AG04450 (cell line): ENCODE data around the gene ONECUT1. TPM values are rescaled to one million over a fixed set of nuclear protein-coding genes. Genes with fewer than 3 reads are reported as not detected.

Experiments
- CTCF ChIA-PET: fragments of 300-600, 350-600 bp; formaldehyde crosslinking; extraction: SDS; loops from one replicate; lab custom pipeline; 2022; ENCODE audit warnings: antibody characterized with exemption, inconsistent platforms; lab: Charles Lee
- POLR2A ChIA-PET: fragments of 350-600 bp; formaldehyde crosslinking; extraction: SDS; loops from one replicate; lab custom pipeline; 2021; ENCODE audit warnings: antibody characterized with exemption, inconsistent platforms; lab: Yijun Ruan, JAX
- DNase-seq: peaks from one replicate; pipeline ENCODE4 v3.0.0-alpha.2; 2011; ENCODE audit warnings: low read depth, low spot score
- H3K27ac ChIP-seq: one replicate; pipeline ENCODE4 v1.5.1; 2012; ENCODE audit warnings: low read depth, low read length, control low read depth
- H3K27me3 ChIP-seq: one replicate; pipeline ENCODE4 v1.6.0; 2012; ENCODE audit warnings: low read length; ENCODE audit not compliant: control insufficient read depth, insufficient read depth
- H3K4me3 ChIP-seq: 2 replicates; pipeline ENCODE4 v1.5.1; 2011; ENCODE audit warnings: mild to moderate bottlenecking, low read depth, low read length, control low read depth
- H3K9me3 ChIP-seq: 2 replicates; pipeline ENCODE4 v1.5.1; 2012; ENCODE audit warnings: low read length; ENCODE audit not compliant: control insufficient read depth, insufficient read depth
- polyA plus RNA-seq: library from polyadenylated mRNA; depleted of rRNA; stranded (reverse); fragments of >200 nt; gene quantifications from 2 replicates; pipeline ENCODE4 v1.2.3, GENCODE V29; 2011
- TF ChIP-seq, protein P1 (sequence below): IDR thresholded peaks from 2 replicates; pipeline ENCODE4 v1.5.1; 2011; ENCODE audit warnings: low read depth, low read length, control low read depth, inconsistent platforms

ONECUT1 gene
- polyA plus RNA-seq, 1 experiment: not detected

DNA sequence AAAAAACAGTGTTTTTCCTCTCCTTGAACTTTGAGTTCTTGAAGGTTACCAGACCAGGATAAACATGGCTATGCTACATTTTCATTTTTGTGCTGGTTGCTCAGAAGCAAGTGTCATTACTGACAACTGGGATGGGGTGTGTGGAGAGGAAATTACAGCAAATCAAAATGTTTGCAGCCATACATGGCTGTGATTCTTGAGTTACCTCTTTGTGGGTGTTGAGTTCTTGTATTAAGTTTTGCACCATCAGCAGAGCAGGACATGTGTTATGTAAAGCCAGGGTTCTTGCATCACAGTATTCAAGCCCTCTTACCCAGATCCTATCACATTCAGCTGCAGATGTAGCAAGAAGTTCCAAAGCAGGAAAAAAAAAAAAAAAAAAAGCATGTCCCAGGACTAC is 57.0 kb downstream of the ONECUT1 start:
- TF ChIP-seq, protein P1, sequence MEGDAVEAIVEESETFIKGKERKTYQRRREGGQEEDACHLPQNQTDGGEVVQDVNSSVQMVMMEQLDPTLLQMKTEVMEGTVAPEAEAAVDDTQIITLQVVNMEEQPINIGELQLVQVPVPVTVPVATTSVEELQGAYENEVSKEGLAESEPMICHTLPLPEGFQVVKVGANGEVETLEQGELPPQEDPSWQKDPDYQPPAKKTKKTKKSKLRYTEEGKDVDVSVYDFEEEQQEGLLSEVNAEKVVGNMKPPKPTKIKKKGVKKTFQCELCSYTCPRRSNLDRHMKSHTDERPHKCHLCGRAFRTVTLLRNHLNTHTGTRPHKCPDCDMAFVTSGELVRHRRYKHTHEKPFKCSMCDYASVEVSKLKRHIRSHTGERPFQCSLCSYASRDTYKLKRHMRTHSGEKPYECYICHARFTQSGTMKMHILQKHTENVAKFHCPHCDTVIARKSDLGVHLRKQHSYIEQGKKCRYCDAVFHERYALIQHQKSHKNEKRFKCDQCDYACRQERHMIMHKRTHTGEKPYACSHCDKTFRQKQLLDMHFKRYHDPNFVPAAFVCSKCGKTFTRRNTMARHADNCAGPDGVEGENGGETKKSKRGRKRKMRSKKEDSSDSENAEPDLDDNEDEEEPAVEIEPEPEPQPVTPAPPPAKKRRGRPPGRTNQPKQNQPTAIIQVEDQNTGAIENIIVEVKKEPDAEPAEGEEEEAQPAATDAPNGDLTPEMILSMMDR: no peak
- DNase-seq: no peak
- no peak overlapping the region for H3K4me3 ChIP-seq
- no peaks in the 10 kb centered on the region for H3K27me3 ChIP-seq
- POLR2A ChIA-PET: no interaction called here
- CTCF ChIA-PET: interaction anchor here (0.5 to 2.3 kb wide), 3 partner anchors 329 to 510 kb away, joined by 3 to 25 read pairs (median 5); no protein-coding TSS in a partner anchor
- H3K27ac ChIP-seq: no peak overlapping the region
- no peaks in the 10 kb centered on the region; the same call in 1 of the 2 replicates for H3K9me3 ChIP-seq

DNA sequence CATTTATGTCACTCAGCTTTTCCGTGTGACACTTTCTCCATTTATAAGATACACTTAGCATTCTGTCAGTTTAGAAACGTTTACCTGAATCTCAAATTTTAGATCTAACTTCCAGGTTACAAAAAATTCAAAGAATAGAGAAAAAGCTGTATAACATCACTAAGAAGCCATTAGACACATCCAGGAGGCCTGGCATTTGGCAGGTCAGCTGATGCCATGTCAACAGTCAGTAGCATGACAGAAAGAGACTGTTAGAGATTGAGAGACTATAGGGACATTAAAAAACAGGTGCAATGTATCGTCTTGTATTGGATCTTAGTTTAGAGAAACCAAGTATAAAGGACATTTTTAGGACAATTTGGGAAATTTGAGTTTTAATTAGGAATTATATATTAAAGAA is 57.6 kb downstream of the ONECUT1 start:
- H3K9me3 ChIP-seq: no peaks in the 10 kb centered on the region; the same call in 1 of the 2 replicates
- H3K27me3 ChIP-seq: no peaks in the 10 kb centered on the region
- no peak overlapping the region for H3K4me3 ChIP-seq
- no peak overlapping the region for H3K27ac ChIP-seq
- ChIA-PET POLR2A (no interaction called here), CTCF (no interaction called here)
- DNase-seq: no peak
- TF ChIP-seq, protein P1: no peak

DNA sequence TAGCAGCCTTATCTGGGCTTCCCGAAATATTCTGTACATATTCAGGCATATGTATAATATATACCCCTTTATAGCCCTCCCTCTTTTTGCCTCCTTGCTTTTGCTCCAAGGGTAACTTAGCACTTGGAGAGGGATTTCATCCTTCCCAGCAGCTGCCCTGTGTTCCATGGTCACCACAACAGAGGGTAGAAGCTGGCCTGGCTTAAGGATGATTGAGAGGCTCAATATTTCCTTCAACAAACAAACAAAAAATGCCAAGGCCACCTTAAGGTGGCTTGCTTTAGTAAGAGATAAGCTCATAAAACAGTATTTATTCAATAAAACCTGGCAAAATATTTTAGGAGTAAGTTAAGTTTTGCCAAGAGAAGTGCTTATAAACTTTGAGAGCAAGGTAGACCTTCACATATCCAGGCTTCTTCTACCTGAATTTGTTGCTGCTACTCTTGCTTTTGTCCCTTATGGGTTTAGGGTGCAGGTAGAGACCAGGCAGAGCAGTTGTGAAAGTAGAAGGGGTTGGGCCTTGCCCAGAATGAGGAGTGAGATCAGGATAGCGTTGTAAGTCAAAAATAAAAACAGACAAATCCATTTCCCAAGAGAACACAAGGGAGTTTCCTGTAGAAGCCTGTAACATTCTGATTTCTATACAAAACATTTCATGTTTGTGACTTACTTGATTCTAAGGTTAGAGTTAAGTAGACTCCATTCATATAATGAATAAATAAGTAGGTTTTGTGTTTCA is 58.2 kb downstream of the ONECUT1 start:
- no peak for DNase-seq
- TF ChIP-seq, protein P1: no peak
- no peaks in the 10 kb centered on the region; the same call in 1 of the 2 replicates for H3K9me3 ChIP-seq
- H3K27ac ChIP-seq: no peak overlapping the region
- POLR2A ChIA-PET: interaction anchor here (0.7 kb wide), 1 partner anchor 134 kb away, joined by 6 read pairs; no protein-coding TSS in a partner anchor
- no peak overlapping the region for H3K4me3 ChIP-seq
- no peaks in the 10 kb centered on the region for H3K27me3 ChIP-seq
- CTCF ChIA-PET: no interaction called here

DNA sequence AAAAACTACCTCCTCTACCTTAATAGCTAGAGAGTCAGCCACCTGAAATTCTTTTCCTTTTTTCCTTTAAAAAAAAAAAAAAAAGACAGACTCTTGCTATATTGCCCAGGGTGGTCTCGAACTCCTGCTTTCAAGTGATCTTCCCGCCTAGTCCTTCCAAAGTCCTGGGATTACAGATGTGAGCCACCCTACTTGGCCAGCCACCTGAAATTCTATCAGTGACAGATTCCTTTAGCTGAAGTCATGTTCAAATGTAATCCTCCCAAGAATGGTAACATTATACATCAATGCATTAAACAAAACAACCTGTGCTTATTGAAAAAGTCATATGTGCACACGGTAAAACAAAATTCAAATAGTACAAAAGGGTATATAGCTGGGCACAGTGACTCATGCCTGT is 59.1 kb downstream of the ONECUT1 start:
- Histone ChIP-seq H3K27ac (no peak overlapping the region), H3K9me3 (no peaks in the 10 kb centered on the region; the same call in 1 of the 2 replicates), H3K27me3 (no peaks in the 10 kb centered on the region), H3K4me3 (no peak overlapping the region)
- TF ChIP-seq, protein P1: no peak
- no peak for DNase-seq
- POLR2A ChIA-PET: interaction anchor here (0.7 kb wide), 1 partner anchor 133 kb away, joined by 6 read pairs; no protein-coding TSS in a partner anchor
- CTCF ChIA-PET: no interaction called here

DNA sequence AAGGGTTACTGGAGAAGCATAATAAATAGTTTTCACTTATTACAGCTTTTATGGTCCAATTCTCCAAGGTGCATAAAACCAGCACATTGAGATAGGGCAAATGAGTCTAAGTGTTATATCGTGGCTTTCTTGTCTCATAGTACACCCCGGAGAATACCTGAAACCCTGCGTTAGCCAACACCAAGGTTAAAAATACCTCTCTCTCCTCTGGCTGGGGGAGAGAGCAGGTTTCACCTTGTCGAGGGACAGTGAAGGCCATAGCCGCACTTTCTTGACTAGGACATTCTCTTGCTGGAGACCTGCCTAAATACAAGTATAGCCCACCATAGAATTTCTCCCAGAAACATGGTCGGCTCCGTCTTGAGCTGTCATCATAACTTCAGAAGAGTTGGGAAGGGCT is 59.5 kb downstream of the ONECUT1 start:
- no peak for DNase-seq
- Histone ChIP-seq H3K27me3 (no peaks in the 10 kb centered on the region), H3K27ac (no peak overlapping the region), H3K4me3 (no peak overlapping the region), H3K9me3 (no peaks in the 10 kb centered on the region)
- ChIA-PET CTCF (no interaction called here), POLR2A (no interaction called here)
- TF ChIP-seq, protein P1: no peak
